Right atrium auricular region (tissue), 2 donors: ENCODE data around the gene RTN4R. TPM values are rescaled to one million over a fixed set of nuclear protein-coding genes. Genes with fewer than 3 reads are reported as not detected.

Experiments
- DNase-seq: peaks from one replicate; pipeline ENCODE4 v3.0.0-alpha.2; 2019; ENCODE audit warnings: low spot score
- H3K27ac ChIP-seq, 2 donors: fragments of 200-600 bp; sonication (generic); 1 replicate in 1 of 2; 2 replicates in 1 of 2; pipeline ENCODE4 v1.5.1; 2016 to 2019
- H3K27me3 ChIP-seq, 2 donors: fragments of 200-600 bp; sonication (generic); one replicate each; pipeline versions ENCODE4 v1.5.1 to v1.6.0; 2017 to 2019
- H3K36me3 ChIP-seq: fragments of 200-600 bp; sonication (generic); one replicate; pipeline ENCODE4 v1.5.1; 2016
- H3K4me1 ChIP-seq, 2 donors: fragments of 200-600 bp; sonication (generic); one replicate each; pipeline versions ENCODE4 v1.5.1 to v1.6.0; 2017 to 2019
- H3K4me3 ChIP-seq, 2 donors: fragments of 200-600 bp; sonication (generic); 1 replicate in 1 of 2; 2 replicates in 1 of 2; pipeline ENCODE4 v1.5.1; 2017 to 2019; ENCODE audit warnings: mild to moderate bottlenecking in 1 of 2, moderate library complexity in 1 of 2
- H3K9me3 ChIP-seq, 2 donors: fragments of 200-600 bp; sonication (generic); one replicate each; pipeline ENCODE4 v1.5.1; 2019
- total RNA-seq, 2 donors: library from RNA; depleted of rRNA; stranded (reverse); fragments of >200 nt; gene quantifications; one replicate each; pipeline ENCODE4 v1.1.0, GENCODE V29; 2016
- TF ChIP-seq, protein P1 (sequence below), 2 donors: fragments of 200-600 bp; sonication (generic); IDR thresholded peaks; one replicate each; pipeline ENCODE4 v1.5.1; 2019; ENCODE audit warnings: antibody characterized with exemption in 2 of 2

The RTN4R gene
- total RNA-seq, 2 donors from 2014 or later, result 1.0 to 2.0 TPM

DNA sequence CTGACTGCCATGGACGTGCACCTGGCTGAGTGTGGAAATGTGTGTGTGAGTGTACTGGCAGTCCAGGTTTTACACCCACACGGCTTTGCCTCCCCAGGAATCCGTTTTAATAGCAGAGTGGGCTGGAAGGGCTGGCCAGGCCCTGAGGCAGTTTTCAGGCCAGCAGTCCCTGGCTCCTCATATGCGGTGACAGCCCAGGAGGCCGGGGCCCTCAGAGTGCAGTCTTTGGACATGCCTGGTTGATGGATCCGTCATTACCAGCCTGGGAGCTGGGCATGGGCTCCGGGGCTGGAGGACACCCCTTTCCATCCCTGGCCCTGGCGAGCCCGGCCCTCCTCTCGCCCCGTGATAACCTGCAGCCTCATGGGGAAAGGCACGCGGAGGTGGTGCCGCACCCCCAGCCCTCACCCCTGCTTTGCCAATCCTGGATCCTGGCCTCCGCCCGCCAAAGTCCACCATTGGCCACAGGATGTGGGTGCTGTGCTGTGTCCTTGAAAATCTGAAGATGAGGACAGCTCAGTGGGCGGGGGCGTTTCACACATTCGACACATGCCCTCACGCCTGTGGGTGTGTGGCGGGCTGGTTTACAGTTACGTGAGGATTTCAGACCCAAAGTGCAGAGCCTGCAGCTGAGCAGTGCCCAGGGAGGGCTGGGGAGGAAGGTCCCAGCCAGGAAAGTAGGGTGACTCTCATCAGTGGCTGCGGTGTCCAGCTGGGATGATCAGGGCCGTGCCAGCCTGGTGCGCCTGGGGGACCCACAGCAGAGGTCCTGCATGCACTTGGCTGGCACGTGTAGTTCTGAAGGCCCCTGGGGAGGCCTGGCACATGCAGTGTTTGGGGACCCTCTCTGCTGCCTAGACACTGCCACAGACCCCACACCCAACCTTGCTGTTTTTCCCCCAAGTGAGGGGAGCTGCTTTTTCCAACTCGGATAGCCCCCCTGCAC lies 55.1 kb downstream of the RTN4R start:
- no peaks in the 10 kb centered on the region for H3K9me3 ChIP-seq
- H3K27ac ChIP-seq, result no peak overlapping the region
- no peak for DNase-seq
- no peak overlapping the region for H3K4me3 ChIP-seq
- H3K27me3 ChIP-seq, result no peaks in the 10 kb centered on the region
- peaks cover 0 to 17% of the 10 kb centered on the region in 2 donors for H3K4me1 ChIP-seq
- TF ChIP-seq, protein P1, sequence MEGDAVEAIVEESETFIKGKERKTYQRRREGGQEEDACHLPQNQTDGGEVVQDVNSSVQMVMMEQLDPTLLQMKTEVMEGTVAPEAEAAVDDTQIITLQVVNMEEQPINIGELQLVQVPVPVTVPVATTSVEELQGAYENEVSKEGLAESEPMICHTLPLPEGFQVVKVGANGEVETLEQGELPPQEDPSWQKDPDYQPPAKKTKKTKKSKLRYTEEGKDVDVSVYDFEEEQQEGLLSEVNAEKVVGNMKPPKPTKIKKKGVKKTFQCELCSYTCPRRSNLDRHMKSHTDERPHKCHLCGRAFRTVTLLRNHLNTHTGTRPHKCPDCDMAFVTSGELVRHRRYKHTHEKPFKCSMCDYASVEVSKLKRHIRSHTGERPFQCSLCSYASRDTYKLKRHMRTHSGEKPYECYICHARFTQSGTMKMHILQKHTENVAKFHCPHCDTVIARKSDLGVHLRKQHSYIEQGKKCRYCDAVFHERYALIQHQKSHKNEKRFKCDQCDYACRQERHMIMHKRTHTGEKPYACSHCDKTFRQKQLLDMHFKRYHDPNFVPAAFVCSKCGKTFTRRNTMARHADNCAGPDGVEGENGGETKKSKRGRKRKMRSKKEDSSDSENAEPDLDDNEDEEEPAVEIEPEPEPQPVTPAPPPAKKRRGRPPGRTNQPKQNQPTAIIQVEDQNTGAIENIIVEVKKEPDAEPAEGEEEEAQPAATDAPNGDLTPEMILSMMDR (IDR thresholded peaks at IDR 0.05), result no peak
- H3K36me3 ChIP-seq, result no peaks in the 10 kb centered on the region

DNA sequence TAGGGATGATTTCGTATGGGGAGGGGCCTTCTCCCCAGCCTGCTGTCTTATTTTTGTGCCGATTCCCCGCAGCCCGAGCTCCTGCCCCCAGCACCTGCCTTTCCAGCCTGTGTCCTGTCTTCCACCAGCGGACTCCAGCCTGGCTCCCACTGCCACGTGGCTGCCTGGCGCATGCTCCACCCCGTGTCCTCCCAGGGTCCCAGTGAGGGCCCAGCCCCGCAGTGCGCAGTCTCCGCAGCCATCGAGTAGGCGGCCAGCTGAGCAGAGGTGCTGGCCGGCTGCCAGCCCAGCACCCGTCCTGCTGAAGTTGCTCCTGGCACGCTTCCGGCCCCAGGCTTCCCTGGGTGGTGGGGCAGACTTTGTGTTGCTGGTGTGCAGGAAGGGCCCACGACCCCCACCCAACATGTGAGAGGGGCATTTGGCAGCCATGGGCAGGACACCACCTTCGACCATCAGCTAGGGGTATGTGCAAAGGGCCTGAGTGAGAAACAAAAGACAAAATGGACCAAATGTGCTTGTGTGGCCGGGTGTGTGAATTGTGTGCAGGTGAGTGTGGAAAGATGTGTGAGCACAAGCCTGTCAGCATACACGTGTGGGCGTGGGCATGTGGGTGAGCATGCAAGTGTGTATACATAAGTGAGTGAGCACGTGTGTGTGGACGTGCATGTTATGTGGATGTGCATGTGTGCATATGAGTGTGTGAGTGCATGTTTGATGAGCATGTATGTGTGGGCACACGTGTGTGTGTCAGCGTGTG lies 55.9 kb downstream of the RTN4R start:
- no peak overlapping the region for H3K27ac ChIP-seq
- H3K36me3 ChIP-seq, result no peaks in the 10 kb centered on the region
- no peak for DNase-seq
- no peaks in the 10 kb centered on the region for H3K27me3 ChIP-seq
- peaks cover 0 to 25% of the 10 kb centered on the region in 2 donors for H3K4me1 ChIP-seq
- no peaks in the 10 kb centered on the region for H3K9me3 ChIP-seq
- H3K4me3 ChIP-seq, result no peak overlapping the region
- TF ChIP-seq, protein P1 (IDR thresholded peaks at IDR 0.05), result no peak

DNA sequence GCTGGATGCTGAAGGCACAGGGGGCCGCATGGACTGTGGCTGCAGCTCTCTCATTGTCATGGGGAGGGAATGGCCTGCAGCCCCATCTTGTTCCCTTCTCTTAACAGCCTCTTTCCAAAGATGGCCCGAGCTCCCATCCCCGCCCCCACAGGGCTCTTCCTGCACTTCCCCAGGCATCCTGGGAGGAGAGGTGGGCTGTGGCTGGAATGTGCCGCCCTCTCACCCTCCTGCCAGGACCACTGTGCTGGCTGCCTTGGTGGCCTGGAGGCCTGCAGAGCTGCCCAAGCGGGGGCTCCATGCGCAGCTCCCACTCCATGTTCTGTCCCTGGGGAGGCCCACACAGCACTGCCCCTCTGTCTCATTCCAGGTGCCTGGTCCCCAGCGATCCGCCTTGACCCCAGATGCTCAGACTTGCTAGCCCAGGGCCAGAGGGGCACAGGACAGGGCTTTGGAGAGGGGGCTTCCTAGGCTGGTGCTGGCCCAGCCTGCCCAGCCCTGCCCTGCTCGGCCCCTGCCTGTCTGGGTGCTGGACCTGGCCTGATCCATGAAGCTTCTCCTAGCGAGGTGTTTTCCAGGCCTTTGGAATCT lies 56.6 kb downstream of the RTN4R start:
- TF ChIP-seq, protein P1 (IDR thresholded peaks at IDR 0.05), result no peak
- H3K4me1 ChIP-seq, result peaks cover 0 to 30% of the 10 kb centered on the region in 2 donors
- H3K4me3 ChIP-seq, result no peak overlapping the region
- no peaks in the 10 kb centered on the region for H3K27me3 ChIP-seq
- DNase-seq, result no peak
- H3K27ac ChIP-seq, result no peak overlapping the region
- no peaks in the 10 kb centered on the region for H3K36me3 ChIP-seq
- no peaks in the 10 kb centered on the region for H3K9me3 ChIP-seq

DNA sequence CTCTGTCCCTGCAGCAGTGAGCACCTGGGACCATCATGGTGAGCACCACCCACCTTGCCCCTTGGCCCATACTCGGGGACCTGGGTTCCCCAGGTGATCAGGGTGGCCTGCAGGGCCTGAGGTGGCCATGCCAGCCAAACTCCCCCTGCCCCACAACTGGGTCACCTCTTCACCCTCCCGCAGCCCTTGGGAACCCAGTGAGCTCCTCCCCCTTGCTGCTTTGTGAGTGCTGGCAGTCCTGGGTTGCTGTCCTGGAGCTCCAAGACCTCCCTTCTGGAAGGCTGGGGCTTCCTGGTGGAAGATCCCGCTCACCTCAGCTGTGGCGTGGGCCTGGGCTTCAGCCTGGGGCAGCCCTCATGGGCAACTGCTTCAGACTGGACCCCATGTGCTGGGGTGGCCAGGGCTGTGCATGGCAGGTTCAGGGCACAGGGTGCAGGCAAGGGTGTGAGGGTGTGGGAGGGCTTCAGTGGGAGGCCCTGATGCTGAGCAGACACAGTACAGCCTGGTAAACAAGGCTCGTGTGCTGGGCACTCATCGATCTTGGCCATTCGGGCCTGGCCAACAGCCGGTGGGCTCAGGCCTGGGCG lies 57.6 kb downstream of the RTN4R start:
- Histone ChIP-seq H3K4me3 (no peak overlapping the region), H3K4me1 (peaks cover 0 to 34% of the 10 kb centered on the region in 2 donors), H3K27me3 (no peaks in the 10 kb centered on the region), H3K9me3 (no peaks in the 10 kb centered on the region), H3K36me3 (no peaks in the 10 kb centered on the region), H3K27ac (no peak overlapping the region)
- TF ChIP-seq, protein P1 (IDR thresholded peaks at IDR 0.05), result no peak
- DNase-seq, result no peak

DNA sequence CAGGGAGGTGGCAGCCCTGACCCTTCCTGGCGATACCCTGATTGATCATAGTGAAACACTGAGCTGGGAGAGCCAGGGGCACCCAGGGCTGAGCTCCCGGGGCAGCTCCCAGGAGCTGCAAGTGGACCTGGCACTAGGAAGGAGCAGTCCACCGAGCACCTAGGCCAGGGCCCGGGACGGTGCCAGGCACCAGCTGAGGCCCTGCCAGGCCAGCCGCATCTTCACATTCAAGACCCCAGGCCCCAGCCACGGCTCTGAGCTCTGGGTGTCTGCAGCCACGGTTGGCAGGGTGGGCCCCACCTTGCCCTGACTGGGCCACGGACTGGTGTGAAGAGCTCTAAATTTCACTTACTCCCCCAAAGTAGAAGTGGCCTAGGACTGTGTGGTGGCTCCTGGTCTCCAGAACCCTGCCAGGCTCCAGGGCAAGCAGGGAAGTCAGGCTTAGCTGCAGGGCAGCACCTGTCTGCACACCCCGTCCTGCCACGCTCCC lies 58.3 kb downstream of the RTN4R start:
- DNase-seq, result no peak
- H3K4me1 ChIP-seq, result peaks cover 0 to 42% of the 10 kb centered on the region in 2 donors
- TF ChIP-seq, protein P1 (IDR thresholded peaks at IDR 0.05), result no peak
- no peaks in the 10 kb centered on the region for H3K9me3 ChIP-seq
- H3K27me3 ChIP-seq, result no peaks in the 10 kb centered on the region
- no peaks in the 10 kb centered on the region for H3K36me3 ChIP-seq
- no peak overlapping the region for H3K27ac ChIP-seq
- no peak overlapping the region for H3K4me3 ChIP-seq
